Nephron (organoid): Measurements from ENCODE around the gene ZCCHC7.
"Not testable (repeated sequence)": the region's sequence is repeated elsewhere in the genome, so short reads cannot be mapped to it uniquely, and the experiment has no call there.

Experiments
- H3K27ac Mint-ChIP-seq, 3 experiments: 2 replicates each; pipeline ENCODE4 v1.8.0; 2020; ENCODE audit warnings: mixed read lengths in 3 of 3, mild to moderate bottlenecking in 2 of 3, moderate library complexity in 1 of 3
- H3K27me3 Mint-ChIP-seq: 2 replicates; pipeline ENCODE4 v1.8.0; 2021; ENCODE audit warnings: low read depth, mild to moderate bottlenecking, moderate library complexity, mixed read lengths
- H3K36me3 Mint-ChIP-seq: 2 replicates; pipeline ENCODE4 v1.8.0; 2020; ENCODE audit warnings: low read depth, mixed read lengths
- H3K4me1 Mint-ChIP-seq: 2 replicates; pipeline ENCODE4 v1.8.0; 2020; ENCODE audit warnings: mixed read lengths
- H3K4me3 Mint-ChIP-seq, 3 experiments: 2 replicates each; pipeline ENCODE4 v1.8.0; 2020; ENCODE audit warnings: mild to moderate bottlenecking in 3 of 3, mixed read lengths in 3 of 3, moderate library complexity in 2 of 3
- H3K9me3 Mint-ChIP-seq: 2 replicates; pipeline ENCODE4 v1.8.0; 2020; ENCODE audit warnings: mixed read lengths
- TF ChIP-seq, protein P1 (sequence below), 3 experiments: fragments of 200-600 bp; sonication (generic); IDR thresholded peaks; one replicate each; pipeline ENCODE4 v1.5.0; 2021; ENCODE audit warnings: antibody characterized with exemption in 3 of 3; ENCODE audit not compliant: unreplicated experiment in 3 of 3

The ZCCHC7 gene

DNA sequence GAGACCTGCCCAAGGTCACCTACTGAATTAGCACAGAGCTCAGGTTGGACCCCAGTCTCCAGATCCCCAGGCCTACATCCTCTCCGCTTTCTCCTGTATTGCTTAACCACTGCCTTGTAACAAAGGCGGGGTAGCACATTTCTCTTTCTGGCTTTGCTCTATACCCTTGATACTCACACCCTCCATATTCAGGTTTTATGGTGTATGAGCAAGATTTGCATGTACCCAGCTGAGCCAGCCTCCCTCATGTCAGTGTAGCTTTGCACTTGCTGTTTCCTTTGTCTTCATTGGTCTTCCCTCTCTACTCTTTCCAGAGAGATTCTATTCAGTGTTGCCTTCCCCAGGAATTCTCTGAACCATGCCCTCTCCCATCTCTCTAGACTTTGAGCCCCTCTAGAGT is 19.6 kb upstream of the ZCCHC7 start:
- Mint-ChIP-seq H3K9me3 (no peaks in the 10 kb centered on the region), H3K27me3 (peaks cover 4% of the 10 kb centered on the region), H3K4me1 (no peaks in the 10 kb centered on the region), H3K36me3 (no peaks in the 10 kb centered on the region), H3K27ac (no peak overlapping the region), H3K4me3 (no peak overlapping the region)
- TF ChIP-seq, protein P1, sequence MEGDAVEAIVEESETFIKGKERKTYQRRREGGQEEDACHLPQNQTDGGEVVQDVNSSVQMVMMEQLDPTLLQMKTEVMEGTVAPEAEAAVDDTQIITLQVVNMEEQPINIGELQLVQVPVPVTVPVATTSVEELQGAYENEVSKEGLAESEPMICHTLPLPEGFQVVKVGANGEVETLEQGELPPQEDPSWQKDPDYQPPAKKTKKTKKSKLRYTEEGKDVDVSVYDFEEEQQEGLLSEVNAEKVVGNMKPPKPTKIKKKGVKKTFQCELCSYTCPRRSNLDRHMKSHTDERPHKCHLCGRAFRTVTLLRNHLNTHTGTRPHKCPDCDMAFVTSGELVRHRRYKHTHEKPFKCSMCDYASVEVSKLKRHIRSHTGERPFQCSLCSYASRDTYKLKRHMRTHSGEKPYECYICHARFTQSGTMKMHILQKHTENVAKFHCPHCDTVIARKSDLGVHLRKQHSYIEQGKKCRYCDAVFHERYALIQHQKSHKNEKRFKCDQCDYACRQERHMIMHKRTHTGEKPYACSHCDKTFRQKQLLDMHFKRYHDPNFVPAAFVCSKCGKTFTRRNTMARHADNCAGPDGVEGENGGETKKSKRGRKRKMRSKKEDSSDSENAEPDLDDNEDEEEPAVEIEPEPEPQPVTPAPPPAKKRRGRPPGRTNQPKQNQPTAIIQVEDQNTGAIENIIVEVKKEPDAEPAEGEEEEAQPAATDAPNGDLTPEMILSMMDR (IDR thresholded peaks at IDR 0.05; ENCODE audit: unreplicated experiment in 3 of 3) = no peak

DNA sequence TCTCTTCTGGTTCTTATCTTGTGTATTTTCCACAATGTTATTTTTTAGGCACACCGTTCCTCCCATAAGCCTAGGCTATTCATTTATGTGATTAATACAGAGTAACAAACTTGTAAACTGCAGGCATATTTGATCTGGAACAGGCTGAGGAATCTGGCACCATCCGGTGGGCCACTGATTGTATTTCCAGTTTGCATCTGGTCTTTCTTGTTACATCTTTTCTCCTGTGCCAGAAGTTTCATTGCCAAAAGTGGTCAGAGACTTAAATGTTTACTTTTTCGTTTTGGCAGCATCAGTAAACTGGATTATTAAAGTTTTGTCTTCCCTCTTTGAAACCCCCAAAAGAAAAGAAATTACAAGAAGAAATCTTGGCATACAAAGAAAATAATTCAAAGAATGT is 17.9 kb upstream of the ZCCHC7 start:
- TF ChIP-seq, protein P1 (IDR thresholded peaks at IDR 0.05; ENCODE audit: unreplicated experiment in 3 of 3) = no peak
- Mint-ChIP-seq H3K27me3 (peaks cover 16% of the 10 kb centered on the region), H3K27ac (no peak overlapping the region), H3K9me3 (no peaks in the 10 kb centered on the region), H3K36me3 (no peaks in the 10 kb centered on the region), H3K4me1 (no peaks in the 10 kb centered on the region), H3K4me3 (no peak overlapping the region)

DNA sequence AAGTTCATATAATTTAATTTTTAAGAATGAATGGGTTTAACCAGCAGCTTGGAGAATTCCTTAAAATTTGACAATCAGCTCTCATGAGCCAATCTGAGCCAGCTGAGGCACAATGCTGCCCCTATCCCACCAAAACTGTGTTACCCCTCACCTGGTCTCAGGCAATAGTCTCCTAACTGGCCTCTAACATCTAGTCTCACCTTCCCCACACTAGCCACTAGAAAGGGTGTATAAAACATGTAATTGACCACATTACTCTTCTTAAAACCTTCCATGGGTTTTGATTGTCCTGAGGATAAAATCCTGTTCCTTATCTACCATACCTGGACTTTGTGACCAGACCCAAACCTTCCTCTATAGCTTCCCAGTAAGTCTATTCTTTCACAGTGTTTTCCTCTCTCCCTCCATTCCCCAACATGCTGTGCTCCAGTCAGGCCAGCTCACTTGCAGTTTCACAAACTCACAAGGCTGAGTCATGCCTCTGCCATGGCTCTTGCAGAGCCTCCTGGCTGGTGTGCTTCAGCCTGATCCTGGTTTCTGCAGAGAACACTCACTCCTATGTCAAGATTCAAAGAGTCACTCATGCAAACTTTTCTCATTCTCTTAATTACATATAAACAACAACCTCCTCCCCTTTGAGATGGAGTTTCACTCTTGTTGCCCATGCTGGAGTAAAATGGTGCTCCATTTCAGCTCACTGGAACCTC is 16.0 kb upstream of the ZCCHC7 start:
- H3K27ac Mint-ChIP-seq = no peak overlapping the region
- TF ChIP-seq, protein P1 (IDR thresholded peaks at IDR 0.05; ENCODE audit: unreplicated experiment in 3 of 3) = no peak
- H3K4me3 Mint-ChIP-seq = no peak overlapping the region
- H3K36me3 Mint-ChIP-seq = no peaks in the 10 kb centered on the region
- H3K4me1 Mint-ChIP-seq = no peaks in the 10 kb centered on the region
- H3K9me3 Mint-ChIP-seq = peaks cover 3% of the 10 kb centered on the region
- peaks cover 19% of the 10 kb centered on the region for H3K27me3 Mint-ChIP-seq

DNA sequence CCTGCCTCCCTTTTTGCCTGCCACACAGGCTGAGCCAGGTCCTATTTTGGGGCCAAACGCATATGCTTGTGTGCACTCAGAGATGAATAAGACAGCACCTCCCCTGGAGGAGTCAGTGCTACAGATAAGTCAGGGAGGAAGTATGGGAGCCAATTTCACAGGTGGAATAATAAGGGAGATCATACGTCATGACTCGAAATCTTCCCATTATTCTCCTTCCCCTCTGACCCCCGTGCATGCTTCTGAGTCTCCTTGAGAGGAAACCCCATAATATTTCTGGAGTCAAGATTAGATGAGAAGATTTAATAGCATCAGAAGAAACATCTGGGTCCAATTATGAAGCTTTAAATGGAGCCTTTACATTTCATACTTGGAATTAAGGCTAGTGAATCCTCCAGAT is 15.1 kb upstream of the ZCCHC7 start:
- H3K36me3 Mint-ChIP-seq = no peaks in the 10 kb centered on the region
- H3K9me3 Mint-ChIP-seq = peaks cover 3% of the 10 kb centered on the region
- no peaks in the 10 kb centered on the region for H3K4me1 Mint-ChIP-seq
- no peak overlapping the region for H3K4me3 Mint-ChIP-seq
- H3K27me3 Mint-ChIP-seq = peaks cover 19% of the 10 kb centered on the region
- TF ChIP-seq, protein P1 (IDR thresholded peaks at IDR 0.05; ENCODE audit: unreplicated experiment in 3 of 3) = no peak
- H3K27ac Mint-ChIP-seq = no peak overlapping the region

DNA sequence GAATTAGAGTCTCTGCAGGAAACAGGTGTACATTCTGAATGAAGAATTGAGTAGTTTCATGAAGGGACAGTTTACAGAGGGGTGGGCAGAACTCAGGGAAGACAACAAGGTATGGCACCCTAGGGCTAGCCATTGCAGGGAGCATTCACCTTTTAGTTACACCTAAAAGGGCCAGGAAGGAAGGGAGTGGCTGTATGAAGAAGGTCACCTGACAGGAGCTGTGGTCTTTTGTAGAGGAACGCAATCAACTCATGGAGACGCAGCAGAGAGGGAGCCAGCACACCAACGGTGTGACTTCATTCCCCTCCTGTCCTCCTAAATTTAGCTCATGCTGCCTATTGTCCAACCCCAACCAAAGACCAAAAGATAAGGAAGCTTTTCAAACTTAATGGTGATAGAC is 12.7 kb upstream of the ZCCHC7 start:
- H3K9me3 Mint-ChIP-seq = peaks cover 3% of the 10 kb centered on the region
- H3K4me3 Mint-ChIP-seq = no peak overlapping the region
- H3K27me3 Mint-ChIP-seq = peaks cover 19% of the 10 kb centered on the region
- no peaks in the 10 kb centered on the region for H3K4me1 Mint-ChIP-seq
- TF ChIP-seq, protein P1 (IDR thresholded peaks at IDR 0.05; ENCODE audit: unreplicated experiment in 3 of 3) = no peak
- no peaks in the 10 kb centered on the region for H3K36me3 Mint-ChIP-seq
- H3K27ac Mint-ChIP-seq = no peak overlapping the region

DNA sequence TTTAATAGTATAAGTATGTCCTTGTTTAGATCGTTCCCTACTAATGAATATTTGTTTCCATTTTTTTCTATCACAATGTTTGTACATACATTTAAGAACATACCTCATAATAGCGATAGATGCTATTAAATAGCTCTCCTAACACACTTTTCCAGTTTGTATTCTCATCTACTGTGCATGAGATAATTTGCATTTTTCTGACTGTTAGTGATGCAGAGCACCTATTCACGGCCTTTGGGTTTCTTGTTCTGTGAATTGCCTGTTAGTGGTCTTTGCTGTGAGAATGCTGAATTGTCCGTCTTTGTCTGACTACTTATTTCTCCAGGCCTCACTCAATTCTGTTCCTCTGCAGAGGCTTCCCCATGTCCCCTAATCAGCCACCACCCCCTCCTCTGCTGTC is 5.9 kb upstream of the ZCCHC7 start:
- H3K27ac Mint-ChIP-seq, H3K9me3 Mint-ChIP-seq, H3K4me1 Mint-ChIP-seq, H3K27me3 Mint-ChIP-seq, H3K36me3 Mint-ChIP-seq, H3K4me3 Mint-ChIP-seq: not testable (repeated sequence)
